AG04450 (cell line): ENCODE measurements around the gene PPP1R15B. TPM values are rescaled to one million over a fixed set of nuclear protein-coding genes. Genes with fewer than 3 reads are reported as not detected.

Experiments
- CTCF ChIA-PET: fragments of 300-600, 350-600 bp; formaldehyde crosslinking; extraction: SDS; loops from one replicate; lab custom pipeline; 2022; ENCODE audit warnings: antibody characterized with exemption, inconsistent platforms; lab: Charles Lee
- POLR2A ChIA-PET: fragments of 350-600 bp; formaldehyde crosslinking; extraction: SDS; loops from one replicate; lab custom pipeline; 2021; ENCODE audit warnings: antibody characterized with exemption, inconsistent platforms; lab: Yijun Ruan, JAX
- DNase-seq: peaks from one replicate; pipeline ENCODE4 v3.0.0-alpha.2; 2011; ENCODE audit warnings: low read depth, low spot score
- H3K27ac ChIP-seq: one replicate; pipeline ENCODE4 v1.5.1; 2012; ENCODE audit warnings: low read depth, low read length, control low read depth
- H3K27me3 ChIP-seq: one replicate; pipeline ENCODE4 v1.6.0; 2012; ENCODE audit warnings: low read length; ENCODE audit not compliant: control insufficient read depth, insufficient read depth
- H3K4me3 ChIP-seq: 2 replicates; pipeline ENCODE4 v1.5.1; 2011; ENCODE audit warnings: mild to moderate bottlenecking, low read depth, low read length, control low read depth
- H3K9me3 ChIP-seq: 2 replicates; pipeline ENCODE4 v1.5.1; 2012; ENCODE audit warnings: low read length; ENCODE audit not compliant: control insufficient read depth, insufficient read depth
- polyA minus RNA-seq: library from RNA; depleted of rRNA, polyadenylated mRNA; stranded (reverse); fragments of >200 nt; gene quantifications from 2 replicates; pipeline ENCODE4 v1.2.3, GENCODE V29; 2011; rRNA and poly(A)+ RNA removed
- polyA plus RNA-seq: library from polyadenylated mRNA; depleted of rRNA; stranded (reverse); fragments of >200 nt; gene quantifications from 2 replicates; pipeline ENCODE4 v1.2.3, GENCODE V29; 2011; rRNA removed
- TF ChIP-seq, protein P1 (sequence below): IDR thresholded peaks from 2 replicates; pipeline ENCODE4 v1.5.1; 2011; ENCODE audit warnings: low read depth, low read length, control low read depth, inconsistent platforms

The PPP1R15B gene
- polyA plus RNA-seq (25.4 and 28.4 TPM in 2 replicates), polyA minus RNA-seq (40.7 and 41.5 TPM in 2 replicates)

DNA sequence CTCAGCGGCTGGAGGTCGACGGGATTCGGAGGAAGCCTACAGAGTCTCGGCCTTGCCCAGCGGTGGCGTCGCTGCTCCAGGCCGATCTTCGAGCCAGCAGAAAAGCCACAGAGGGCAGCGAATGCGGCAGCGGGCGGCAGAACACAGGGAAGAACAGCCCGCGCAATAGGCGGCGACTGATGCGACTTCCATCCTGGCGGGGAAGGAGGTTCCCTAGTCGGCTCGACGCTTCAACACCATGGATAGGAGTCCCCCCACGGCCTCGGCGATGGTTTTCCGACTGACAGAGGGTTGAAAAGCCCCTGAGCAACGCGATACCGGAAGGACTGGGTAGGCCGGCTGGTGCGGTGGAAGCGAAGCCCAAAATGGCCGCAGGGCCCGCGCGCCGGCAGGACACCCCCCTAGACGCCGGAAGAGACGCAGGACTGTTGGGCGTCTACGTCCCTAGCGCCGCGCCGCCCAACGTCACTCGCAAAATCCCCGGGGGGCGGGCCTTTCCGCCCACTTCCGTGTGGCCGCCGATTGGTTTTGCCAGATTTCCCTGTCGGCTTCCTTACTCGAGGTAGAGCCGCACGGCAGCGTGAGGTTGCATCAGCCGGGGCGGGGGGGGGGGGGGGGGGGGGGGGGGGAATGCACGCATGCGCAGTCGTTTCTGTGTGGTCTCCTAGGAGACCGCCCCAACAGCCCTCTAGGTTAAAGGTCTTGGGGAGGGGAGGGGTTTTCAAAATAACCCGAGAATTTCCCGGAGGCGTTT lies at the start of gene PPP1R15B:
Gene PPP1R15B (minus strand): TSS at position 367 of the 754 bp plus-strand sequence. CDS start 406 bp downstream, outside the sequence.
- peak; percentile 97 for DNase-seq
- ChIA-PET CTCF (interaction anchor here (1.3 to 3.9 kb wide), 3 partner anchors 13 to 92 kb away, joined by 3 to 36 read pairs (median 18); no protein-coding TSS in a partner anchor), POLR2A (no interaction called here)
- H3K4me3 ChIP-seq = peak within 1 kb of the TSS; percentile 98
- TF ChIP-seq, protein P1, sequence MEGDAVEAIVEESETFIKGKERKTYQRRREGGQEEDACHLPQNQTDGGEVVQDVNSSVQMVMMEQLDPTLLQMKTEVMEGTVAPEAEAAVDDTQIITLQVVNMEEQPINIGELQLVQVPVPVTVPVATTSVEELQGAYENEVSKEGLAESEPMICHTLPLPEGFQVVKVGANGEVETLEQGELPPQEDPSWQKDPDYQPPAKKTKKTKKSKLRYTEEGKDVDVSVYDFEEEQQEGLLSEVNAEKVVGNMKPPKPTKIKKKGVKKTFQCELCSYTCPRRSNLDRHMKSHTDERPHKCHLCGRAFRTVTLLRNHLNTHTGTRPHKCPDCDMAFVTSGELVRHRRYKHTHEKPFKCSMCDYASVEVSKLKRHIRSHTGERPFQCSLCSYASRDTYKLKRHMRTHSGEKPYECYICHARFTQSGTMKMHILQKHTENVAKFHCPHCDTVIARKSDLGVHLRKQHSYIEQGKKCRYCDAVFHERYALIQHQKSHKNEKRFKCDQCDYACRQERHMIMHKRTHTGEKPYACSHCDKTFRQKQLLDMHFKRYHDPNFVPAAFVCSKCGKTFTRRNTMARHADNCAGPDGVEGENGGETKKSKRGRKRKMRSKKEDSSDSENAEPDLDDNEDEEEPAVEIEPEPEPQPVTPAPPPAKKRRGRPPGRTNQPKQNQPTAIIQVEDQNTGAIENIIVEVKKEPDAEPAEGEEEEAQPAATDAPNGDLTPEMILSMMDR = no peak
- no peaks in the 10 kb centered on the region; the same call in 1 of the 2 replicates for H3K9me3 ChIP-seq
- no peaks in the 10 kb centered on the region for H3K27me3 ChIP-seq
- H3K27ac ChIP-seq = peak within 1 kb of the TSS; percentile 98

DNA sequence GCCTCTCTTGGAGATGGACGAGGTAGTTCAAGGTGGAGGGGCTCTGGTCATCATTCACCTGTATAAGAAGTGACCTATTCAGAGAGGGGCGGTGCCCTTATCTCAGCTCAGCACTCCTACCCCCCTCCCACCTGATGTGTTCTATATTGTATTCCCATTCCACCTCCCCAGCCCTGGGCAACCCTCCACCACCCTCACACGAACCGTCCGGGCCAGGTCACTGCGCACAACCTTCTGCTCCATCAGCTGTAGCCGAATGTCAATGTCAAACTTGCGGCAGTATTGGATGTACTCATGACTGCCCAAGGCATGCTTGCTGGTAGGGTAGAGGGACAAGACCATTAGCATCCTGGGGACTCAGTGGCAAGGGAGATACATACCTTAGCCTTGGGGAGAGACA lies 48.7 kb upstream of the PPP1R15B start:
- no peak for DNase-seq
- TF ChIP-seq, protein P1 = no peak
- Histone ChIP-seq H3K9me3 (no peaks in the 10 kb centered on the region), H3K27me3 (no peaks in the 10 kb centered on the region), H3K27ac (no peak overlapping the region), H3K4me3 (no peak overlapping the region)
- CTCF ChIA-PET = interaction anchor here (0.8 to 1.3 kb wide), 2 partner anchors 14 to 29 kb away, joined by 3 to 4 read pairs; no protein-coding TSS in a partner anchor
- POLR2A ChIA-PET = no interaction called here

DNA sequence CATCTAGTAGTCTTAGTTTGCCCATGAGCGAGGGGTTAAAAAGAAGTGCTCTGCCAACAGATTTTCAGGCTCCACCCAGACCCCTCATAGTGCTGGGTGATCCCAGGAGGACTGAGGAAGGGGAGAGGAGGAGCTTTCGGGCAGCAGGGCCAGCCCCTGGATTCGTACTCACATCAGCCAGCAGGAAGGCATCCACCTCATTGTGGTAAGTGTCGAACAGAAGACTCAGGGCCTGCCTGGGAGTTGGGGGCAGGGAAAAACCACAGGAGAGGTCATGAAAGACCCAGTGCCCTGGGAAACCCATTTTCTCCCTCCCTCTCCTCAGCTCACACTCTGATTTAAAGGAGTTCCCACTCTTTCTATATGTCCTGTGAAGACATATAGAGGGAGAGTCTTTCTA lies 48.1 kb upstream of the PPP1R15B start:
- ChIA-PET CTCF (interaction anchor here (0.8 to 1.3 kb wide), 2 partner anchors 19 to 29 kb away, joined by 3 read pairs; no protein-coding TSS in a partner anchor), POLR2A (no interaction called here)
- Histone ChIP-seq H3K27me3 (no peaks in the 10 kb centered on the region), H3K27ac (no peak overlapping the region), H3K9me3 (no peaks in the 10 kb centered on the region), H3K4me3 (no peak overlapping the region)
- DNase-seq = no peak
- TF ChIP-seq, protein P1 = no peak

DNA sequence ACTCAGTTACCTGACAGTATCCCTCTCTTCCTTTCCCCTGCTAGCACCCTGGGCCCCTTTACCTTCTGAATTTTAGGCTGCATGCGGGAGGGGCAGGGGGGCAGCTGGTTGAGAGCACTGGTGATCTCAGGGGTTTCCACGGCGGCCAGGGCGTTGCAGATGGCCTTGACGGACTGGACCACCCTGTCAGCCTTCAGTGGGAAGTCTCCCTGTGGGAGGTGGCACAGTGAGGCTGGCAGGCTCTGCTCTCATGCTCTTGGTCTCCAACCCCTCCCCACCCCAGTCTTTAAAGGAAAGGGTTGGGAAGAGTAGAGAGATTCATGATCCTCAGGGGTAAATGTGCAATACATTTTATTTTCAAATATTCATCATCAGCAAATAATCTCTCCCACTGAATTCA lies 46.0 kb upstream of the PPP1R15B start:
- POLR2A ChIA-PET = no interaction called here
- Histone ChIP-seq H3K27ac (no peak overlapping the region), H3K4me3 (no peak overlapping the region), H3K9me3 (no peaks in the 10 kb centered on the region), H3K27me3 (no peaks in the 10 kb centered on the region)
- CTCF ChIA-PET = interaction anchor here (1.0 to 4.0 kb wide), 5 partner anchors 11 to 45 kb away, joined by 3 to 22 read pairs (median 6); no protein-coding TSS in a partner anchor
- TF ChIP-seq, protein P1 = no peak
- DNase-seq = no peak
